HFF-Myc (cell line): ENCODE data around the gene KIF16B.

ENCODE experiments used
- DNase-seq: peaks from one replicate; pipeline ENCODE4 v3.0.0-alpha.2; 2011; ENCODE audit warnings: low read depth; ENCODE audit errors: extremely low read depth
- H3K4me3 ChIP-seq: replicated peaks from 2 replicates; pipeline ENCODE4 v1.5.1; 2011; ENCODE audit warnings: low read depth, mild to moderate bottlenecking, control low read depth, low read length
- TF ChIP-seq, protein P1 (sequence below): IDR thresholded peaks from 2 replicates; pipeline ENCODE4 v1.5.1; 2012; ENCODE audit warnings: mild to moderate bottlenecking, low read depth, low read length, control low read depth; ENCODE audit errors: missing control alignments

KIF16B gene

DNA sequence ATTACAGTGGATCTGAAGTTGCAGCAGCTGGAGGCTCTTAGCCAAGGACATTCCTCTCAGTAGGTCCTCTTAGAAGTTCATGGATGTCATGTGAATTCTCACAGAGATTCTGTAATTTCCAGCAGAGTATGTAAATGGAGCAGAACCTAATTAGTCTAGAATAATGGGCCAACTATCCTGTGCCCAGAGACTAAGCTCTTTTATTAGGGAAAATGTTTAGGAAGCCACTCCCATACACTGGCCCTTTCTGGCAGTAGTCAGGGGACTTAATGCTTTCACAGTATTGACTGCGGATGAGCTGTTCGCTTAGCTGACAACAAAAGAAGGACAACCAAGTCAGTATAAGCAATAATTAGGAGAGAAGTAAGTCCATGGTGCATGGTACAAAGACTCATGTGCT is 43.8 kb upstream of the KIF16B start:
- no peak for DNase-seq
- H3K4me3 ChIP-seq: no peak overlapping the region
- TF ChIP-seq, protein P1, sequence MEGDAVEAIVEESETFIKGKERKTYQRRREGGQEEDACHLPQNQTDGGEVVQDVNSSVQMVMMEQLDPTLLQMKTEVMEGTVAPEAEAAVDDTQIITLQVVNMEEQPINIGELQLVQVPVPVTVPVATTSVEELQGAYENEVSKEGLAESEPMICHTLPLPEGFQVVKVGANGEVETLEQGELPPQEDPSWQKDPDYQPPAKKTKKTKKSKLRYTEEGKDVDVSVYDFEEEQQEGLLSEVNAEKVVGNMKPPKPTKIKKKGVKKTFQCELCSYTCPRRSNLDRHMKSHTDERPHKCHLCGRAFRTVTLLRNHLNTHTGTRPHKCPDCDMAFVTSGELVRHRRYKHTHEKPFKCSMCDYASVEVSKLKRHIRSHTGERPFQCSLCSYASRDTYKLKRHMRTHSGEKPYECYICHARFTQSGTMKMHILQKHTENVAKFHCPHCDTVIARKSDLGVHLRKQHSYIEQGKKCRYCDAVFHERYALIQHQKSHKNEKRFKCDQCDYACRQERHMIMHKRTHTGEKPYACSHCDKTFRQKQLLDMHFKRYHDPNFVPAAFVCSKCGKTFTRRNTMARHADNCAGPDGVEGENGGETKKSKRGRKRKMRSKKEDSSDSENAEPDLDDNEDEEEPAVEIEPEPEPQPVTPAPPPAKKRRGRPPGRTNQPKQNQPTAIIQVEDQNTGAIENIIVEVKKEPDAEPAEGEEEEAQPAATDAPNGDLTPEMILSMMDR: no peak

DNA sequence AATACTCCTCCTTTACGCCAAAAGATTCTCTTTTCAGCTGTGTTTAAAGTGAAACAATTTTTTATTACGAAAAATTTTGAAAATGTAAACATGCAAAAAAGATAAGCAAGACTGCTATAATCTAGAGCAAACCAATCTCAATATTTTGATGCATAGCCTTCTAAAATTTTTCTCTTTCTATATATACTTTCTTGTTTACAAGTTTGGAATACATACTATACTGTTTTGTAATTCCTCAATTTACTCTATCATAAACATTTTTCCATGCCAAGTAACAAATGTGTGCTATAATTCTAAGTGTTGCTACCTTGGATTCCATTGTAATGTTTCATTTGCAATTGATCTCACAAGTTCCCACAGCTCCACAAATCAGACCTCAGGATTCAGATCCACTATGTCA is 43.1 kb upstream of the KIF16B start:
- no peak for DNase-seq
- no peak overlapping the region for H3K4me3 ChIP-seq
- TF ChIP-seq, protein P1: no peak

DNA sequence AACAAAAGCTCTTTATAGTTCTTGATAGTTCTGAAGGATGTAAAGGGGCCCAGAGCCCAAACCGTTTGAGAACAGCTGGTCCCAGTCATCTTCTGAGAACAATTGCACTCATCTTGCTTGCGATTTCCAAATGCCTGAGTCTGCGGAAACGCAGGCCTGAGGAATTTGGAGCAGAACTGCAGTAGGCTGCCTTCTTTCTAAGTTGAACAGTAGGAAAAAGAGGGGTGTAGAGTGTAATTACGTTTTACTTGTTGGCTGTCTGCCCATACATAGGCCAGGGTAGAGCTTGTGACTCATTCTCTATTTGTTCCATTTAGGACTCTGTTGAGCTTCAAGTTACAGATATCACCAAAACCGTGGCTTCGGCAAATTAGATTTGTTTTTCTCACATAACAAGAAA is 42.0 kb upstream of the KIF16B start:
- TF ChIP-seq, protein P1: no peak
- no peak overlapping the region for H3K4me3 ChIP-seq

DNA sequence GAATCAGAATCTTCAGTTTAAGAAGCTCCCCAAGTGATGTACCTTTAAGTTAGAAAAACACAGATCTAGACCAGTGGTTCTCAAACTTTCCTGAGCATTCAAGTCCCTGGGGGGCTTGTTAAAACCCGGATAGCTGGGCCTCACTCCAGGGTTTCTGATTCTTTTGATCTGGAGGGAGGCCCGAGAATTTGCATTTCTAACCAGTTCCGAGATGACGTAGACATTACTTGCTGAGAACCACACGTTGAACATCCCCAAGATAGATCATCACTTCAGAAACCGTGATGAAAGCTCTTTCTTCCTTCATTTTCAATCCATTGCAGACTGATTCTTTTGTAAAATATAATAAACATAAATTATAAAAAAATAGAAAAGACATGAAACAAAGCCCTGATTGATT is 40.7 kb upstream of the KIF16B start:
- DNase-seq: no peak
- TF ChIP-seq, protein P1: no peak

More for the DNA sequence above, 42.0 kb upstream of the KIF16B start:
- DNase-seq: peak; percentile 27

DNA sequence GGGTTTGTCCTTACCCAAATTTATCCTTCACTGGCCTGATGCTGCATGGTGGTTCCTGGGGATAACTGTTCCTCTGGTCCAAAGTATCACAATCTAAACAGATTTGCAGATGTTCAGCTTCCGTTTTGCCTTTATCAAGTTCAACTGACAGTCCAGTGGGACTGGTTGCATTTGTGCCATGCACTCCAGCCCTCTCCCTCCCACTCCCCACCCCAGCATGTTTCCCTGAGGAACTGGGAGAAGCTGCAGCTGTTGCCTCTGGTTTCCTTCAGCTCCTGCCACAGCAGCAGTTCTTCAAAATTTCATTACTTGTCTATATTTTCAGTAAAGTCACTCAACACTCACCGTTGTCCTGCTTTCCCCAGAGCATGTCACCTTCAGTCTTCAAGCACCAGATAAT is 39.5 kb upstream of the KIF16B start:
- DNase-seq: no peak
- TF ChIP-seq, protein P1: no peak
- H3K4me3 ChIP-seq: no peak overlapping the region

More for the DNA sequence above, 40.7 kb upstream of the KIF16B start:
- no peak overlapping the region for H3K4me3 ChIP-seq

DNA sequence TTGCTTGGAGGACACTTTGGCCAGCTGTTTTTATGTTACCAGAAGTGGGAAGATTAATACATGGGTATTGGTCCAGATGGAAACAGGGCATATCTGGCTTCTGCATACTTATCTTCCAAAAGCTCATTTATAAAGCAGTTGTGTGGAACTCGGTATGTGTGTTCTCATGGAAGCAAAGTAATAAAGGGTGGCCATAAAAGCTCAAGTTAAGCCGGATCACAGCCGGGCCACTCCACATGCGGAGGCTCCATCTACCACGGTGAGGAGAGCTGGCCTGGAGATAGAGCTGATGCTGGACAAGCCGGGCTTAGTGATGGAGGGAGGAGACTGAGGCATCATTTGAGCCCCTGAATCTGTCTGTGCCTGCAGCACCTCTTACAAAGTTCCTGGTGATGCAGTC is 38.6 kb upstream of the KIF16B start:
- no peak overlapping the region for H3K4me3 ChIP-seq
- TF ChIP-seq, protein P1: no peak
- no peak for DNase-seq

DNA sequence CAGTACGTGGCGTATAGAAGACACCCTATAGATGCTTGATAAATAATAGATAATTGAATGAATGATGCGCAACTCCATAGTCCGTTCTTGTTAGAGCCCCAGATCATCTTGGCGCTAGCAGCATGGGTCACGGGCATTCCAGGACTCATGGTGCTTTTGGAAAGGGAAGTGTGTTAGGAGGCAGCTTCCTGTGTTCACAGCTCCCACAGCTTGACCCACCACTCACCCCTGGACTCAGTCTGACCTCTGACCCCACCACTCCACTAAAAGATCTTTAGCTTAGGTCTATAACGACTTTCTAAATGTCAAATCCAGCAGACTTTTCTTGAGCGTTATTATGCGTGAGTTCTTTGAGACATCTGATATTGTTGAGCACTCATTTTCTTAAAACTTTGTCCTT is 35.8 kb upstream of the KIF16B start:
- no peak for DNase-seq
- no peak overlapping the region for H3K4me3 ChIP-seq
- TF ChIP-seq, protein P1: no peak
